HFFc6 (cell line): ENCODE results near the gene TAF4. TPM values are rescaled to one million over a fixed set of nuclear protein-coding genes. Genes with fewer than 3 reads are reported as not detected.

Experiments used
- DNase-seq: peaks from one replicate; pipeline ENCODE4 v3.0.0-alpha.2; 2018
- H3K27ac Mint-ChIP-seq: 2 replicates; pipeline ENCODE4 v1.8.0; 2020; ENCODE audit warnings: mild to moderate bottlenecking, mixed read lengths
- H3K27me3 Mint-ChIP-seq: 2 replicates; pipeline ENCODE4 v1.8.0; 2021; ENCODE audit warnings: mild to moderate bottlenecking, moderate library complexity, mixed read lengths; ENCODE audit not compliant: insufficient read depth
- H3K36me3 Mint-ChIP-seq: 2 replicates; pipeline ENCODE4 v1.8.0; 2021; ENCODE audit warnings: low read depth, mixed read lengths
- H3K4me1 Mint-ChIP-seq: 2 replicates; pipeline ENCODE4 v1.8.0; 2020; ENCODE audit warnings: low read depth, mixed read lengths
- H3K4me3 Mint-ChIP-seq: 2 replicates; pipeline ENCODE4 v1.8.0; 2020; ENCODE audit warnings: mild to moderate bottlenecking, moderate library complexity, mixed read lengths
- H3K9me3 Mint-ChIP-seq: 2 replicates; pipeline ENCODE4 v1.8.0; 2020; ENCODE audit warnings: mild to moderate bottlenecking, mixed read lengths
- CTCF ChIP-seq: fragments of 200-600 bp; sonication (generic); IDR thresholded peaks from 2 replicates; pipeline ENCODE4 v1.5.0; 2021; ENCODE audit warnings: antibody characterized with exemption, mild to moderate bottlenecking
- total RNA-seq, 6 experiments: library from RNA; stranded (reverse); fragmentation: NEBNext Ultra II Directional; extraction: Animal tissue kit (Norgen Biotek cat#: 25700); gene quantifications; 2 replicates in 1 of 6; 3 replicates in 5 of 6; pipeline ENCODE4 v1.2.3, GENCODE V29; 2021

Gene TAF4
- total RNA-seq, 6 experiments from 2014 or later, result 9.4 to 11.7 (median 9.9) TPM

- peak; percentile 73 for DNase-seq
- peaks cover 26% of the 10 kb centered on the region for H3K9me3 Mint-ChIP-seq
- H3K27me3 Mint-ChIP-seq, result peaks cover 6% of the 10 kb centered on the region
- no peak overlapping the region; the same call in 1 of the 2 replicates for H3K27ac Mint-ChIP-seq
- H3K4me3 Mint-ChIP-seq, result no peak overlapping the region
- H3K4me1 Mint-ChIP-seq, result peaks cover 21% of the 10 kb centered on the region
- no peak for TF ChIP-seq CTCF
- H3K36me3 Mint-ChIP-seq, result peaks cover 17% of the 10 kb centered on the region
These were observed 4.1 kb upstream of the TAF4 start for GRCh38 chr20:62069741-62070216.

- Mint-ChIP-seq H3K4me1 (peaks cover 22% of the 10 kb centered on the region), H3K27ac (no peak overlapping the region), H3K4me3 (no peak overlapping the region), H3K36me3 (peaks cover 13% of the 10 kb centered on the region), H3K9me3 (peaks cover 18% of the 10 kb centered on the region), H3K27me3 (peaks cover 6% of the 10 kb centered on the region)
- no peak for DNase-seq
- no peak for TF ChIP-seq CTCF
These were observed 3.3 kb upstream of the TAF4 start for GRCh38 chr20:62068997-62069396.

- no peak for TF ChIP-seq CTCF
- Mint-ChIP-seq H3K4me1 (peaks cover 35% of the 10 kb centered on the region), H3K9me3 (peaks cover 5% of the 10 kb centered on the region), H3K27me3 (peaks cover 6% of the 10 kb centered on the region), H3K36me3 (no peaks in the 10 kb centered on the region), H3K4me3 (no peak overlapping the region), H3K27ac (no peak overlapping the region)
- DNase-seq, result no peak
These were observed 2.0 kb upstream of the TAF4 start for GRCh38 chr20:62067547-62068260.

GRCh38 chr20:62066983-62067433 lies 1.3 kb upstream of the TAF4 start:
- Mint-ChIP-seq H3K27me3 (peaks cover 6% of the 10 kb centered on the region), H3K9me3 (peaks cover 4% of the 10 kb centered on the region; the same call in 1 of the 2 replicates), H3K27ac (peak overlapping the region; percentile 67), H3K36me3 (no peaks in the 10 kb centered on the region), H3K4me1 (peaks cover 40% of the 10 kb centered on the region), H3K4me3 (peak overlapping the region; percentile 80)
- TF ChIP-seq CTCF, result no peak
- no peak for DNase-seq

- Mint-ChIP-seq H3K27ac (peak overlapping the region; percentile 67), H3K36me3 (no peaks in the 10 kb centered on the region), H3K27me3 (peaks cover 6% of the 10 kb centered on the region), H3K4me3 (peak overlapping the region; percentile 80), H3K4me1 (peaks cover 40% of the 10 kb centered on the region), H3K9me3 (peaks cover 4% of the 10 kb centered on the region; the same call in 1 of the 2 replicates)
- TF ChIP-seq CTCF, result no peak
- no peak for DNase-seq
These were observed 780 bp upstream of the TAF4 start for GRCh38 chr20:62066339-62066982.
